Activated CD8-positive, alpha-beta memory T cell treated with anti-CD3 and anti-CD28 coated beads for 36 hours (primary cell): Measurements from ENCODE around the gene TUBGCP6. TPM values are rescaled to one million over a fixed set of nuclear protein-coding genes. Genes with fewer than 3 reads are reported as not detected.

Experiments
- CTCF ChIA-PET: fragments of 350-600 bp; sonication (Branson Sonifier 250); formaldehyde crosslinking; loops from one replicate; lab custom pipeline; 2021; ENCODE audit warnings: antibody characterized with exemption; lab: Charles Lee
- POLR2A ChIA-PET: fragments of 350-600 bp; sonication (Branson Sonifier 250); formaldehyde crosslinking; loops from one replicate; lab custom pipeline; 2021; ENCODE audit warnings: antibody characterized with exemption; lab: Charles Lee
- total RNA-seq, 2 experiments: library from RNA; stranded (reverse); gene quantifications; one replicate each; pipeline ENCODE4 v1.2.3, GENCODE V29; 2021

The TUBGCP6 gene
- total RNA-seq, 2 experiments from 2014 or later, result 44.1 to 46.6 TPM

- CTCF ChIA-PET, result no interaction called here
- POLR2A ChIA-PET, result no interaction called here
These were observed 24.7 kb upstream of the TUBGCP6 start for GRCh38 chr22:50269573-50269969.

GRCh38 chr22:50268655-50269113 is 23.9 kb upstream of the TUBGCP6 start:
- ChIA-PET POLR2A (no interaction called here), CTCF (no interaction called here)

- ChIA-PET POLR2A (no interaction called here), CTCF (interaction anchor here (1.5 kb wide), 1 partner anchor 15 kb away, joined by 6 read pairs; no protein-coding TSS in a partner anchor)
These were observed 23.0 kb upstream of the TUBGCP6 start for GRCh38 chr22:50267591-50268390.

GRCh38 chr22:50266994-50267393 is 22.2 kb upstream of the TUBGCP6 start:
- CTCF ChIA-PET, result interaction anchor here (0.6 to 1.5 kb wide), 2 partner anchors 15 to 75 kb away, joined by 3 to 6 read pairs; no protein-coding TSS in a partner anchor
- POLR2A ChIA-PET, result no interaction called here

DNA sequence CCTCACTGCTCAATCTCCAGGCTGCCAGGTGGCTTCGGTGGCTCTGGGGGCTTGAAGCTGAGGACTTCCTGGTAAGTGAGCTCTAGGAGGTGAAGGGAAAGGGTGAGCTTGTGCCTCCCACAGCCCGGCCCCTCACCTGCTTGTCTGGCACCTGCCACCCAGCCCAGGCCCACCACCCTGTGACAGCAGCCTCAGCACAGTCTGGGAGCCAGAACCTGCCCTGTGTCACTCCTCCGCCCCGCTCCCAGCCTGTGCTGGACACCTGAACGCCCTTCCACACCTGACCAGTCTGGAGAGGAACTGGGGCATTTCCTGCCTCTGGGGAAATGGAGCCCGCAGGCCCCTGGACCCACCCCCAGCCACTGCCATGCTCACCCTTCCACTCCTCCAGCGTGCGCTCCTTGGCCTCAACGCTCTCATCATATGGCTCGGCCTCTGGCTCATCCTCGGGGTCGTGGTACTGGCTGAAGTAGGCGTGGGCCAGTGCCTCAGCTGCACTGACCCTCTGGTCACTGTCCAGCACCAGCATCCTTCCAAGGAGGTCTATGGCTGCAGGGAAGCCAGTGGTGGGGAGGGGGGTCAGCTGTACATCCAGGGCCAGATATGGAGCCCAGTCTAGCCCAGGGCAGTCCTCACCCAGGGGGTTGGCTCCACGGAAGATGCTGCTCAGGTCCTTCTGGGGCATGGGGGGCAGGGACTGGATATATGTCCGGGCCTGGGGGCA is 20.3 kb upstream of the TUBGCP6 start:
- CTCF ChIA-PET, result interaction anchor here (0.6 to 1.5 kb wide), 4 partner anchors 9 to 405 kb away, joined by 3 read pairs; no protein-coding TSS in a partner anchor
- POLR2A ChIA-PET, result no interaction called here

- ChIA-PET POLR2A (no interaction called here), CTCF (interaction anchor here (0.6 to 2.7 kb wide), 5 partner anchors 10 to 406 kb away, joined by 3 to 9 read pairs (median 5); partner anchors contain the start of genes DENND6B and HDAC10)
These were observed 19.4 kb upstream of the TUBGCP6 start for GRCh38 chr22:50264104-50264745.

DNA sequence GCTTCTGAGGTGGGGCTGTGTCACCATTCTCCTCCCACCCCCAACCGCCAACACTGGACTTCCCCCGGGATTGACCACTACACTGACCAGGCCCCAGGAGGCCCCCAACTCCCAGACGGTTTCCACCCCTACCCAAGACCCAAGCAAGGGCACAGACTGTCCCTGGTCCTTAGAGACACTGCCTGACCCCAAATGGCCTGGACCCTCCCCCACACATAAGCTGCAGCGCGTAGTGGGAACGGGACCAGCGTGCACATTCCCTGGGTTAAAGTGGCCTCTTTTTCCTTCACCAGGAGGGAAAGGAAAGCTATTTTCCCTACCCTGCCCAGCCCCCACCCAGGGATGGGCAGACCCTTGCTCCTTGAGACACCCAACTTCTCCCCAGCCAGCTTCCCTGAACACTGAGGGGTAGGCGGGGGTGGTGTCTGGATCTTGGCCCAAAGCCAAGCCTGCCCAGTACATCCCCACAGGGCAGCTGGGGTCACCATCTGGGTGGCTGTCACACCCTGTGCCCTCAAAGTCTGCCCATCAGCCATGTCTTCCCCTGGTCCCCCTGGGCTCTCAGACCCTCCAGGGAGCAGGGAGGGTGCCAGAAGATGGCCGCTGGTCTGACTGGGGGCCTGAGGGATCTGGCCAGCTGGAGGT is 18.3 kb upstream of the TUBGCP6 start:
- ChIA-PET POLR2A (no interaction called here), CTCF (interaction anchor here (1.3 to 2.7 kb wide), 6 partner anchors 11 to 358 kb away, joined by 3 to 9 read pairs (median 4); partner anchors contain the start of genes DENND6B and HDAC10)

GRCh38 chr22:50262460-50262911 is 17.7 kb upstream of the TUBGCP6 start:
- POLR2A ChIA-PET, result no interaction called here
- CTCF ChIA-PET, result interaction anchor here (1.3 to 2.7 kb wide), 6 partner anchors 11 to 358 kb away, joined by 3 to 11 read pairs (median 4); partner anchors contain the start of gene DENND6B

DNA sequence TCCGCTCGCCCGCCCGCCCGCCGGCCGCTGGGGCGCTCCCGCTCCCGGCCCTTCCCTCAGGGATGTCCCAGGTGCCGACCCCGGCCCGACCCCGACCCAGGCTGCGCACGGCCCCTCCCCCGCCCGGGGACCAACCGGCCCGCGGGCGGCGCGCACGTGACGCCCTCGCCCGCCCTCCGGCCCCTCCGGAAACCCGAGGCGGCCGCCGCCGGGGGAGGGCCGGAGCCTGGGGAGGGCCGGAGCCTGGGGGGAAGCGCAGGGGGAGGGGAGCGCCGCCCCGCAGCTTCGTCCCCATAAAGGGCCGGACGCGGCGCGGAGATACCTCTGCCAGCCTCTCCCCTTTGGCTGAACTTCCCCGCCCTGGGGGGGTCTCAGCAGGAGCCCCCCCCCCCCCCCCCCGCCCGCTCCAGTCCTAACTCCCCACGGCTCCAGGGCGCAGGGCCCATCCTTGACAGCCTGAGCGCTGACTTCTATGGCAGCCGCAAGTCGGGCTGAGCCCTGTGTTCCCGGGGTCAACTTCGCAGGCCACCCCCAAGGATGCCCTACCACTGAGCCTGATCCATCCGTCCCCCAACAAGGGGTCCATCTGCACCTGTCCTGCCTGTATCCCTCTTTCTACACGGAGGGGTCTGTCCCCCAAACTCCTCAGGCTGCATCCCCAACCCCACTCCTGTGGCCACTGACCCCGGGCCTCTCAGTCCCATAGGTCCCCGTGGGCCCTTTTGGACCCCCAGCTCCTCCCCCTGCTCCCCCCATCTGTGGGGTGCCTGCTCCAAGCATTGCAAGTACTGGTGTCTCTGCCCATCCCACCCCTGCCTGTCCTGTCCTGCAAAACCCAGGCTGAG is 17.0 kb upstream of the TUBGCP6 start, which contains the start of gene MAPK12:
Gene MAPK12 (minus strand): TSS at position 69 of the 845 bp plus-strand sequence. CDS start 174 bp downstream, outside the sequence.
- ChIA-PET CTCF (interaction anchor here (1.3 to 2.7 kb wide), 7 partner anchors 10 to 138 kb away, joined by 3 to 11 read pairs (median 4); partner anchors contain the start of gene TUBGCP6), POLR2A (interaction anchor here (2.1 kb wide), 1 partner anchor 11 kb away, joined by 7 read pairs; the partner anchor contains the start of gene HDAC10)

GRCh38 chr22:50260801-50261614 is 16.2 kb upstream of the TUBGCP6 start:
- ChIA-PET POLR2A (interaction anchor here (2.1 kb wide), 1 partner anchor 10 kb away, joined by 7 read pairs; the partner anchor contains the start of gene HDAC10), CTCF (interaction anchor here (1.3 to 2.7 kb wide), 6 partner anchors 9 to 80 kb away, joined by 3 to 11 read pairs (median 6); partner anchors contain the start of gene TUBGCP6)

DNA sequence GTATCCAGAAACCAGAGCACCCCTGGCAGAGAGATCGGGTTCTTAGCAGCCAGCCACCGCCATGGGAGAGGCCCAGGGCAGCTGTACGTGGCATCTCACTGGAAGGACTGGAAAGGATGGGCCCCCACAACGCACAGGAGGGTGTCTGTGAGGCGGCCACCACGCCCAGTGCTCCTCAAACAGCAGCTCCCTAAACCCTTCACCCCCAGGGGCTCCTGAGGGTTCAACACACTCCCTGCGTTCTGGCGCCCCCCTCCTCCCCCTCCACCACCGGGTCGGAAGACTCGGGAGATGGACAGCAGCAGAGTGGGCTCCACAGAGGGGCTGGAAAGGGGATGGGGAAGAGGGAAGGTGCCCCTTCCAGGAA is 15.6 kb upstream of the TUBGCP6 start:
- POLR2A ChIA-PET, result interaction anchor here (2.1 kb wide), 1 partner anchor 9 kb away, joined by 7 read pairs; the partner anchor contains the start of gene HDAC10

DNA sequence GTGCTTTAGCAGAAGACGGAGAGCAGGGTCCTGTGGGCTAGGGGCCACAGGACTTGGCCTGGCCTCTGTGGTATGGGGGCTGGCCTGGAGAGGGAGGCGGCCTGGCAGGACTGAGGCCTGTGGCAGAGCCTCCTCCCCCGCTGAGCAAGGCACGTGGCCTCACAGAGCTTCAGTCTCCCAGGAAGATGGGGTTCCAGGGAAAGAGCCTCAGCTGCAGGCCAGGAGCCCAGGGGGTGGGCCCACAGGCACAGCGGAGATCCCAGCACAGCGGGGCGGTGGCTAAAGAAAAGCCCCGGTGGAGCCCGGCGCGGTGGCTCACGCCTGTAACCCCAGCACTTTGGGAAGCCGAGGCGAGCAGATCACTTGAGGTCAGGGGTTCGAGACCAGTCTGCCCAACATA is 14.5 kb upstream of the TUBGCP6 start:
- CTCF ChIA-PET, result interaction anchor here (1.2 kb wide), 1 partner anchor 8 kb away, joined by 3 read pairs; the partner anchor contains the start of gene HDAC10

More for the DNA sequence above, 15.6 kb upstream of the TUBGCP6 start:
- CTCF ChIA-PET, result interaction anchor here (1.2 to 2.2 kb wide), 6 partner anchors 8 to 81 kb away, joined by 3 to 11 read pairs (median 4); partner anchors contain the start of genes HDAC10 and TUBGCP6

DNA sequence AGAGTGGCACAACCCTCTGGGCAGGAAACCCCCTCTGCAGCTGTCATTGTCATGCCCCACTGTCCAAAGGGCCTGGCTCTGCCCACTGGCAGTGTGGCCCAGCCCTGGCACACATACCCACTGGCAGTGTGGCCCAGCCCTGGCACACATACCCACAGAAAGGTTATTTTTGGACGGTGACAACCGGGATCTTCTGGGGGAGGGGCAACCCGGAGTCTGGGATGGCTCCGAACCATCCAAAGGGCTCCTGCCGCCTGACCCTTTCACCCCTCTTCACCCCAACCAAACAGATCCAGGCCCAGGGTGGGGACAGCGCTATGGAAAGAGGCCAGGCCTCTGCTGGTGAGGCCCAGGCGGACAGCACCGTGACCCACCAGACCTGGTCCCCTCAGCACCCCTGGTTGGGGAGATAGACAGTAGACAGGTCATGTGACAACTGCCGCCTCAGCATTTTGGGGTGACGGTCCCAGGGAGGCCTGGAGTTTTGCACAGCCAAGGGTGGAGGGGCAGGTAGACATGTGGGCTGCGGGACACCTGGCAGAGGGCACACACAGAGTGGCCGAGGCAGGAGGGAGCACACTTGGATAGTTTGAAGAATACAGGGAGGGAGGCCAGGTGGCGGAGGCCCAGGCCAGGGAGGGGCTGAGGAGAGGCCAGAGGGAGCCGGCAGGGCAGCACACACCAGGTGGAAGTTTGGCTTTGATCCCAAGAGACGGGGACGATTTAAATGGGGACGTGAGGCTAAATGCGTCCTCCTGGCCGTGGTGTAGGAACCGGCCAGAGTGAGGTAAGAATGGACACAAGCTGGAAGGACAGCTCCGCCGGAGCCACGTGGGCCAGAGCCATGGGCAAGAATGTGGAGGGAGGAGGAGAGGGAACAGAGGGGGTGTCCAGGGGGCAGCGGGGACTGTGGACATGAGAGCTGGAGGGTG is 13.8 kb upstream of the TUBGCP6 start:
- CTCF ChIA-PET, result interaction anchor here (0.5 to 1.2 kb wide), 2 partner anchors 7 to 196 kb away, joined by 3 read pairs; partner anchors contain the start of gene HDAC10
- POLR2A ChIA-PET, result no interaction called here

More for the DNA sequence above, 14.5 kb upstream of the TUBGCP6 start:
- POLR2A ChIA-PET, result interaction anchor here (2.1 kb wide), 1 partner anchor 8 kb away, joined by 7 read pairs; the partner anchor contains the start of gene HDAC10

DNA sequence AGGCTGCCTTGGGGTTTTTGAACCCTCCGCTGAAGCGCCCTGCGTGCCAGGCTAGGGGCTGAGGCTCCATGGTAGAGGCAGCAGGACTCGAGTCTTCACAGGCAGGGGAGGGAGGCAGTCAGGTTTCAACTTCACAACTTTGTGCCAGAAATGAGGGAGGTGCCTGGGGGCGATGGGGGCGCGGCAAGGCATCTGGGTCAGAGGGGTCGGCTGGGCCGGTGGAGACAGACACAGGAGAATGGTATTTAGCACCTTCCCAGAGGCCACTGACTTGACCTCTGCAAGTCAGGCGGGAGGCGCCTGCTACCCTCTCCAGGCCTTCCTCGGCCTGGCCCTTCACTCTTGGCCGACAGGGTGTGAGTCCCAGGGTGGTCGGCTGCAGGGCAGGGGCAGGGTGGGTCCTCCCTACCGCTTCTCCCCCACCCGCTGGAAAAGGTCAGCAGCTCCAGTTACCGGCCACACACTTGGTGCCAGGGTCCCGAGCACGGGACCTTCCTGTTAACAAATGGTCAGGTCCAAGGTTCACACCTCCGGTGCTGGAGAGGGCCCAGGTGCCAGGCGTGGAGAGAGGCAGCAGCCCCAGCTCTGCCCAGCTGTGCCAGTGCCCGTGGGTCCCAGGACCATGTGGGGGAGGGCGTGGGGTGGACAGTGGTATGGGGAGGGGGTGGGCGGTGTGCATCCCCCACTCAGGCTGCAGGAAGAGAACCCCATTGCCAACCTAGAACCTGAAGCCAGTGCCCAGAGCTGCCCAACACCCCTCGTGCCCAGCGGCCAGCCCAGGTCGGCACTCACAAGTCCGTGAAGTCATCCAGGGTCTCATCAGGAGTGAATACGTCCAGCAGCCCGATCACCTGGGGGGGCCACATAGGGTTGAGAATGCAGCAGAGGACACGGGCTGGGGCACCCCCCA is 12.9 kb upstream of the TUBGCP6 start:
- CTCF ChIA-PET, result interaction anchor here (0.5 kb wide), 1 partner anchor 195 kb away, joined by 3 read pairs; no protein-coding TSS in a partner anchor
- POLR2A ChIA-PET, result interaction anchor here (0.6 kb wide), 1 partner anchor 95 kb away, joined by 6 read pairs; no protein-coding TSS in a partner anchor
